SU-DHL-6 (cell line): Measurements from ENCODE around the gene SPTAN1.

ENCODE experiments used
- H2AFZ ChIP-seq: fragments of 200-600 bp; sonication (generic); 2 replicates; pipeline ENCODE4 v1.6.1; 2014; ENCODE audit warnings: low read depth, mild to moderate bottlenecking, moderate library complexity, mixed read lengths, antibody characterized with exemption, low read length; ENCODE audit not compliant: severe bottlenecking
- H3F3A ChIP-seq: fragments of 200-600 bp; shearing (Covaris generic); 2 replicates; pipeline ENCODE4 v1.6.0; 2016; ENCODE audit warnings: antibody characterized with exemption, mild to moderate bottlenecking; ENCODE audit not compliant: insufficient read depth
- H3K27ac ChIP-seq: fragments of 200-600 bp; sonication (generic); 2 replicates; pipeline ENCODE4 v1.5.1; 2016; ENCODE audit warnings: low read depth, mild to moderate bottlenecking, low read length, moderate library complexity, mixed read lengths
- H3K27me3 ChIP-seq: fragments of 200-600 bp; sonication (generic), shearing (Covaris generic); 2 replicates; pipeline ENCODE4 v1.6.0; 2014; ENCODE audit warnings: mild to moderate bottlenecking, low read length
- H3K36me3 ChIP-seq: fragments of 200-600 bp; sonication (generic); 2 replicates; pipeline ENCODE4 v1.6.1; 2014; ENCODE audit warnings: mild to moderate bottlenecking, low read length, mixed read lengths
- H3K4me2 ChIP-seq: fragments of 300-600, 200-600 bp; shearing (Covaris generic), sonication (generic); 2 replicates; pipeline ENCODE4 v1.6.0; 2014; ENCODE audit warnings: low read length, low read depth, mild to moderate bottlenecking; ENCODE audit not compliant: poor library complexity, severe bottlenecking
- H3K4me3 ChIP-seq: fragments of 200-600 bp; sonication (generic); 2 replicates; pipeline ENCODE4 v1.5.1; 2014; ENCODE audit warnings: antibody characterized with exemption, low read length, mild to moderate bottlenecking, mixed read lengths; ENCODE audit not compliant: insufficient read depth, poor library complexity, severe bottlenecking
- H3K79me2 ChIP-seq: fragments of 200-600 bp; sonication (generic); 2 replicates; pipeline ENCODE4 v1.6.1; 2014; ENCODE audit warnings: mild to moderate bottlenecking, low read length, moderate library complexity; ENCODE audit not compliant: insufficient read depth
- H3K9ac ChIP-seq: fragments of 200-600 bp; sonication (generic); 2 replicates; pipeline ENCODE4 v1.7.0; 2014; ENCODE audit warnings: mild to moderate bottlenecking, low read length
- H3K9me2 ChIP-seq: fragments of 200-600 bp; sonication (generic); replicated peaks from 2 replicates; pipeline ENCODE4 v1.6.1; 2014; ENCODE audit warnings: low read length; ENCODE audit not compliant: insufficient read depth
- H3K9me3 ChIP-seq: fragments of 200-600 bp; sonication (generic); 2 replicates; pipeline ENCODE4 v1.6.1; 2014; ENCODE audit warnings: low read length, mixed read lengths; ENCODE audit not compliant: insufficient read depth
- H4K20me1 ChIP-seq: fragments of 200-600 bp; sonication (generic); 2 replicates; pipeline ENCODE4 v1.6.1; 2014; ENCODE audit warnings: low read depth, mild to moderate bottlenecking, antibody characterized with exemption, low read length, moderate library complexity, mixed read lengths
- CTCF ChIP-seq: fragments of 200-600 bp; sonication (generic); IDR thresholded peaks from one replicate; pipeline ENCODE4 v1.5.1; 2017; ENCODE audit warnings: antibody characterized with exemption, mild to moderate bottlenecking, low read length, moderate library complexity; ENCODE audit not compliant: insufficient read depth, poor library complexity, severe bottlenecking
- EZH2phosphoT487 ChIP-seq: fragments of 200-600 bp; sonication (generic), shearing (Covaris generic); conservative IDR thresholded peaks from 2 replicates; pipeline ENCODE4 v1.6.1; 2018; ENCODE audit warnings: mild to moderate bottlenecking, antibody characterized with exemption, low read length, moderate library complexity, mixed read lengths

Gene SPTAN1

GRCh38 chr9:128629136-128629535 is 76.7 kb downstream of the SPTAN1 start:
- Histone ChIP-seq H3K36me3 (no peaks in the 10 kb centered on the region), H3K4me2 (no peak overlapping the region), H3F3A (no peaks in the 10 kb centered on the region), H3K27ac (no peak overlapping the region), H2AFZ (no peak overlapping the region), H3K9me3 (no peaks in the 10 kb centered on the region), H4K20me1 (no peaks in the 10 kb centered on the region), H3K79me2 (no peaks in the 10 kb centered on the region), H3K9me2 (no peaks in the 10 kb centered on the region), H3K9ac (no peak overlapping the region), H3K4me3 (no peak overlapping the region), H3K27me3 (no peaks in the 10 kb centered on the region)
- TF ChIP-seq EZH2phosphoT487 (no peak), CTCF (no peak)

GRCh38 chr9:128629852-128630545 is 77.6 kb downstream of the SPTAN1 start:
- no peaks in the 10 kb centered on the region for H3K9me3 ChIP-seq
- no peak overlapping the region for H2AFZ ChIP-seq
- TF ChIP-seq CTCF (no peak), EZH2phosphoT487 (no peak)
- no peak overlapping the region for H3K4me2 ChIP-seq
- no peaks in the 10 kb centered on the region for H3K36me3 ChIP-seq
- H3F3A ChIP-seq, result no peaks in the 10 kb centered on the region
- H3K27me3 ChIP-seq, result no peaks in the 10 kb centered on the region
- no peak overlapping the region for H3K27ac ChIP-seq
- no peaks in the 10 kb centered on the region for H3K79me2 ChIP-seq
- H3K9me2 ChIP-seq, result no peaks in the 10 kb centered on the region
- no peak overlapping the region for H3K9ac ChIP-seq
- no peaks in the 10 kb centered on the region for H4K20me1 ChIP-seq
- no peak overlapping the region for H3K4me3 ChIP-seq

- Histone ChIP-seq H3K4me2 (no peak overlapping the region), H3K9ac (no peak overlapping the region), H2AFZ (no peak overlapping the region), H3K4me3 (no peak overlapping the region), H3K27me3 (no peaks in the 10 kb centered on the region), H3F3A (no peaks in the 10 kb centered on the region), H3K9me2 (no peaks in the 10 kb centered on the region), H3K79me2 (no peaks in the 10 kb centered on the region), H3K27ac (no peak overlapping the region), H4K20me1 (no peaks in the 10 kb centered on the region), H3K9me3 (no peaks in the 10 kb centered on the region), H3K36me3 (no peaks in the 10 kb centered on the region)
- TF ChIP-seq EZH2phosphoT487 (no peak), CTCF (no peak)
Observed at GRCh38 chr9:128631636-128632035, 79.2 kb downstream of the SPTAN1 start.
